Measurements from ENCODE around the gene RSPH9.

The RSPH9 gene

DNA sequence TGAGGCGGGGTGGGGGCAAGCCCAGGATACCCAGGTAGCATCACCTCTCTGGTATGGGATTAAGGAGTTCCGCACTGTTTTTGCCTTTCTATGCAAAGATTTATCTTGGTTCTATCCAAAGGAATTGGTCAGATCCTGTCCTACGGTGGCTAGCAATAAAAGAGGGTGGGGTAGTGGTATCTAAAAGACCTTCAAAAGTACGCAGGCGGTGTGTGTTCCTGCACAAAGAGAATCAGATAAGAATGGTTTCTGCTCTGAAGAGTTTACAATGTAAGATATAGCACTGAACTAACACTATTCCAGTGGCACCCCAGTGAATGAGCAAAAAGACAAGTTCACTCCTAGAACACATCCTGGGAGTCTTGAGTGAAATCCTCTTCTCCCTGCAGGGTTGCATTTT, 36.5 kb downstream of the RSPH9 start:
- Histone ChIP-seq H3K27me3 (ENCODE audit: insufficient read depth, low read depth) (no peaks in the 10 kb centered on the region), H3K27ac (no peak overlapping the region), H3K9ac (no peak overlapping the region), H3K36me3 (ENCODE audit: insufficient read depth) (no peaks in the 10 kb centered on the region), H3K4me1 (ENCODE audit: low read depth, poor library complexity, severe bottlenecking) (peaks cover 28% of the 10 kb centered on the region), H3K4me3 (IDR thresholded peaks at IDR 0.05; ENCODE audit: insufficient read depth, low read depth, low read length) (no peak overlapping the region), H2AFZ (ENCODE audit: low read depth) (no peak overlapping the region), H3K4me2 (no peak overlapping the region), H3K79me2 (ENCODE audit: insufficient read depth, low read depth) (peaks cover 49% of the 10 kb centered on the region), H4K20me1 (ENCODE audit: insufficient read depth) (no peaks in the 10 kb centered on the region; the same call in 1 of the 2 replicates)
- TF ChIP-seq, protein P1, sequence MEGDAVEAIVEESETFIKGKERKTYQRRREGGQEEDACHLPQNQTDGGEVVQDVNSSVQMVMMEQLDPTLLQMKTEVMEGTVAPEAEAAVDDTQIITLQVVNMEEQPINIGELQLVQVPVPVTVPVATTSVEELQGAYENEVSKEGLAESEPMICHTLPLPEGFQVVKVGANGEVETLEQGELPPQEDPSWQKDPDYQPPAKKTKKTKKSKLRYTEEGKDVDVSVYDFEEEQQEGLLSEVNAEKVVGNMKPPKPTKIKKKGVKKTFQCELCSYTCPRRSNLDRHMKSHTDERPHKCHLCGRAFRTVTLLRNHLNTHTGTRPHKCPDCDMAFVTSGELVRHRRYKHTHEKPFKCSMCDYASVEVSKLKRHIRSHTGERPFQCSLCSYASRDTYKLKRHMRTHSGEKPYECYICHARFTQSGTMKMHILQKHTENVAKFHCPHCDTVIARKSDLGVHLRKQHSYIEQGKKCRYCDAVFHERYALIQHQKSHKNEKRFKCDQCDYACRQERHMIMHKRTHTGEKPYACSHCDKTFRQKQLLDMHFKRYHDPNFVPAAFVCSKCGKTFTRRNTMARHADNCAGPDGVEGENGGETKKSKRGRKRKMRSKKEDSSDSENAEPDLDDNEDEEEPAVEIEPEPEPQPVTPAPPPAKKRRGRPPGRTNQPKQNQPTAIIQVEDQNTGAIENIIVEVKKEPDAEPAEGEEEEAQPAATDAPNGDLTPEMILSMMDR (conservative IDR thresholded peaks at IDR 0.05; ENCODE audit: low read depth, low read length), result no peak

DNA sequence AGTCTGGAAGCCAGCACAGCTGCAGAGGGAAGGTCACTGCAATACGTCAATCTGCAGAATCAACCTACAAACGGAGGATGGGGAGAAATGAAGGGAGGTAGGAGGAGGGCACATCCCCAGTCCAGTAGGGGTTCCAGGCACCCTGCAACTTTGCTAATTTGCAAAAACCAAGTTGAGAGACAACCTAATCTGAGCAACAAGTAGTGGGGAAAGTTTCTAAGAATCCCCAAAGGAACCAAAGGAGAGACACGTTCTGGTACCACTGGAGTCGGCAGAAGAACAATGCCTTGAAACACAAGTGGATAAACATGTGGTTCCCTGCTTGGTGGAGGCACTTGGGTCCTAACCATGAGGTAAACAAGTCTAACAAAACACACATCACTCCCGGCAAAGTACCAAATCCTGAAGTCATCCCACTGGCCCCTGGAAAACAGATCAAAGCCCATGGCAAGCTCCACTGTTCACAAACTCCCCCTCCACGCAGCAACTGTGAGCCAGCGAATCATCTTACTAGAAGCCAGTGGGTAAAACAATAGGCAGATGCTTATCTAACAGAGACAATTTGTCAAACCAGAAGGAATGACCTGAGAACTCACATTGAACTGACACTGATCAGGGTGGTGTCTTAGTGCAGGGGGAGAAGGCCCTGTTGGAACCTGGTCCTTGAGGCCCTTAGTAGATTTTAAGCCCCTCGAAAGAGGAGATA, 38.0 kb downstream of the RSPH9 start:
- Histone ChIP-seq H3K36me3 (ENCODE audit: insufficient read depth) (no peaks in the 10 kb centered on the region), H2AFZ (ENCODE audit: low read depth) (no peak overlapping the region), H3K27me3 (ENCODE audit: insufficient read depth, low read depth) (no peaks in the 10 kb centered on the region), H3K4me1 (ENCODE audit: low read depth, poor library complexity, severe bottlenecking) (peaks cover 35% of the 10 kb centered on the region), H3K4me2 (no peak overlapping the region), H3K79me2 (ENCODE audit: insufficient read depth, low read depth) (peaks cover 62% of the 10 kb centered on the region), H4K20me1 (ENCODE audit: insufficient read depth) (no peaks in the 10 kb centered on the region; the same call in 1 of the 2 replicates), H3K27ac (no peak overlapping the region), H3K4me3 (IDR thresholded peaks at IDR 0.05; ENCODE audit: insufficient read depth, low read depth, low read length) (no peak overlapping the region), H3K9ac (no peak overlapping the region)
- TF ChIP-seq, protein P1 (conservative IDR thresholded peaks at IDR 0.05; ENCODE audit: low read depth, low read length), result no peak

DNA sequence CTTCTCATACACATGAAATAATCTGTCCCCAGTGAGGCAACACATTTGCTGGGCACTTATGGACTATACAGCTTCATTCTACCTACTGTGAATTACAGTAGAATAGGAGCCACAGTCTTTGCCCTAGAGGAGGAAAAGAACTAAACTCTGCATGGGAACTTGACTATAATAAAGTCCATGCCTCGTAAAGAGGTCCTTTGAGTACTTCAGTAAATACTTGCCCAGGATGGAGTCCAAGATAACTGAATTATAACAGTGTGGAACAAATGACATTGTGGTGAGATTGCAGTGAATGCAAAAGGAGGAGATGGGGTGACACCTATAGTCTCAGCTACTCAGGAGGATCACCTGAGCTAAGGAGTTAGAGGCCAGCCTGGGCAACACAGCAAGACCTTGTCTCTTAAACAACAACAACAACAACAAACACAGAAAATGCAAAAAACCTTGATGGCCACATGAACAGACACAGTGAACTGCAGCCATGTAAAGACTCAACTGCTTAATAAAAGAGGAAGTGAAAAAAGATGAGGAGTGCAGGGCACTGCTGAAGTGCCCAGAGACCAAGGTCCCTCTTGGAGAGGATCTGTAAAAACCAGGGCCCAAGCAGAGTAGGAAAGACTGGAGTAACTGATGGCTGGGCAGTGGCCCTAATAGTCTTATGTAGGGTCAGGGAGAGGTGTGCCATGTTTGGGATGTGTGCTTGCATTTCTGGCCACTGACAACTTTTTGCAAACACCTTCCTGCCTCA, 39.0 kb downstream of the RSPH9 start:
- Histone ChIP-seq H3K4me2 (no peak overlapping the region), H3K4me3 (IDR thresholded peaks at IDR 0.05; ENCODE audit: insufficient read depth, low read depth, low read length) (no peak overlapping the region)

DNA sequence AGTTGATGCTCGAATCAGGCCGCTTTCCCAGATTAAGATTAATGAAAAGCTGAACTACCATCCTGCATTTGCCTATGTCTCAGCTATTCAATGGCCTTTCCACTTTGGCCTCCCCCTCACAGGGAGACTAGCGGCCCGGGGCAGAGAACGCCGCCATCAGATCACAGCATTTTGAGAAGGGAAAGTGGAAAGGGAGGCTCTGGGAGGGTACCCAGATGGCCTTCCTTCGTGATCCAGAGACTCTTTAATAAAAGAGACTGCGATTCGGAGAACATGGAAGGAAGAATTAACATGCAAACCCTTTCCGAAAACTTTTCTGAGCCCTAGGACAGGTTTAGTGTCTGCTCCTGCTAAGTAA, 42.2 kb downstream of the RSPH9 start:
- no peak overlapping the region for H3K4me3 ChIP-seq (IDR thresholded peaks at IDR 0.05; ENCODE audit: insufficient read depth, low read depth, low read length)
- peak overlapping the region; percentile 35; the same call in 1 of the 2 replicates for H3K27ac ChIP-seq
- H3K36me3 ChIP-seq (ENCODE audit: insufficient read depth), result no peaks in the 10 kb centered on the region
- peak overlapping the region; percentile 73 for H3K9ac ChIP-seq
- no peaks in the 10 kb centered on the region; the same call in 1 of the 2 replicates for H4K20me1 ChIP-seq (ENCODE audit: insufficient read depth)
- peak overlapping the region; percentile 91 for H3K4me2 ChIP-seq
- peaks cover 43% of the 10 kb centered on the region for H3K4me1 ChIP-seq (ENCODE audit: low read depth, poor library complexity, severe bottlenecking)
- TF ChIP-seq, protein P1 (conservative IDR thresholded peaks at IDR 0.05; ENCODE audit: low read depth, low read length), result no peak
- H2AFZ ChIP-seq (ENCODE audit: low read depth), result peak overlapping the region; percentile 94
- H3K27me3 ChIP-seq (ENCODE audit: insufficient read depth, low read depth), result no peaks in the 10 kb centered on the region
- peaks cover 47% of the 10 kb centered on the region for H3K79me2 ChIP-seq (ENCODE audit: insufficient read depth, low read depth)

More for the DNA sequence above, 39.0 kb downstream of the RSPH9 start:
- TF ChIP-seq, protein P1 (conservative IDR thresholded peaks at IDR 0.05; ENCODE audit: low read depth, low read length), result no peak
- Histone ChIP-seq H3K9ac (no peak overlapping the region), H3K79me2 (ENCODE audit: insufficient read depth, low read depth) (peaks cover 62% of the 10 kb centered on the region), H3K36me3 (ENCODE audit: insufficient read depth) (no peaks in the 10 kb centered on the region), H3K27ac (no peak overlapping the region), H3K27me3 (ENCODE audit: insufficient read depth, low read depth) (no peaks in the 10 kb centered on the region), H3K4me1 (ENCODE audit: low read depth, poor library complexity, severe bottlenecking) (peaks cover 43% of the 10 kb centered on the region), H4K20me1 (ENCODE audit: insufficient read depth) (no peaks in the 10 kb centered on the region; the same call in 1 of the 2 replicates), H2AFZ (ENCODE audit: low read depth) (no peak overlapping the region)
